GM12891 (cell line): ENCODE results near the gene HBG1.

Experiments
- POLR2A ChIP-seq: IDR thresholded peaks from 2 replicates; pipeline ENCODE4 v1.6.1; 2011; ENCODE audit warnings: low read depth, low read length, control low read depth
- POLR2AphosphoS5 ChIP-seq: IDR thresholded peaks from 2 replicates; pipeline ENCODE4 v1.6.1; 2011; ENCODE audit warnings: low read depth, low read length, control low read depth
- POU2F2 ChIP-seq: IDR thresholded peaks from 2 replicates; pipeline ENCODE4 v1.6.1; 2011; ENCODE audit warnings: low read depth, mild to moderate bottlenecking, control low read depth, low read length, moderate library complexity
- TAF1 ChIP-seq: IDR thresholded peaks from 2 replicates; pipeline ENCODE4 v1.6.1; 2011; ENCODE audit warnings: low read depth, low read length, control low read depth

GRCh38 chr11:5269715-5270147 lies 20.1 kb upstream of the HBG1 start, which contains the start of gene HBE1:
- TF ChIP-seq POLR2AphosphoS5, result no peak
- TF ChIP-seq TAF1, result no peak
- TF ChIP-seq POLR2A, result no peak
- TF ChIP-seq POU2F2, result no peak
